Neuronal stem cell (in vitro differentiated cells): Measurements from ENCODE around the gene HDAC4.

Experiments used
- DNase-seq: peaks from one replicate; pipeline ENCODE4 v3.0.0-alpha.2; 2013; ENCODE audit warnings: low spot score
- H2AFZ ChIP-seq: one replicate; pipeline ENCODE4 v1.6.1; 2013; ENCODE audit warnings: mild to moderate bottlenecking, low read length, inconsistent platforms
- H2AK5ac ChIP-seq: 2 replicates; pipeline ENCODE4 v1.6.1; 2013; ENCODE audit warnings: low read depth, mild to moderate bottlenecking, inconsistent platforms, low read length, moderate library complexity, mixed read lengths
- H2BK120ac ChIP-seq: 2 replicates; pipeline ENCODE4 v1.6.1; 2013; ENCODE audit warnings: low read depth, mild to moderate bottlenecking, inconsistent platforms, low read length, moderate library complexity, mixed read lengths
- H2BK12ac ChIP-seq: one replicate; pipeline ENCODE4 v1.6.1; 2013; ENCODE audit warnings: low read length, inconsistent platforms
- H2BK15ac ChIP-seq: 2 replicates; pipeline ENCODE4 v1.6.1; 2013; ENCODE audit warnings: mild to moderate bottlenecking, low read length, inconsistent platforms, mixed read lengths
- H2BK5ac ChIP-seq: one replicate; pipeline ENCODE4 v1.6.1; 2013; ENCODE audit warnings: inconsistent platforms, mild to moderate bottlenecking, low read length, moderate library complexity
- H3K14ac ChIP-seq: one replicate; pipeline ENCODE4 v1.6.1; 2013; ENCODE audit warnings: low read length, inconsistent platforms
- H3K18ac ChIP-seq: 2 replicates; pipeline ENCODE4 v1.6.1; 2013; ENCODE audit warnings: low read length, inconsistent platforms
- H3K23ac ChIP-seq: 2 replicates; pipeline ENCODE4 v1.6.1; 2013; ENCODE audit warnings: low read depth, mild to moderate bottlenecking, mixed read lengths, low read length, inconsistent platforms; ENCODE audit not compliant: poor library complexity
- H3K27ac ChIP-seq: replicated peaks from 3 replicates; pipeline ENCODE4 v1.5.1; 2013; ENCODE audit warnings: low read length, inconsistent platforms
- H3K27me3 ChIP-seq, 3 experiments: 2 replicates each; pipeline ENCODE4 v1.6.1; 2013; ENCODE audit warnings: low read length in 3 of 3, mild to moderate bottlenecking in 2 of 3, inconsistent platforms in 1 of 3, low read depth in 1 of 3, mixed read lengths in 1 of 3, moderate library complexity in 1 of 3; ENCODE audit not compliant: control insufficient read depth in 3 of 3, insufficient read depth in 3 of 3
- H3K36me3 ChIP-seq, 2 donors: replicated peaks in 1 of 2; 2 replicates each; pipeline ENCODE4 v1.6.1; 2013; ENCODE audit warnings: low read length in 2 of 2; ENCODE audit not compliant: control insufficient read depth in 2 of 2, insufficient read depth in 2 of 2
- H3K4ac ChIP-seq: 2 replicates; pipeline ENCODE4 v1.6.1; 2013; ENCODE audit warnings: inconsistent platforms, mild to moderate bottlenecking, low read length, moderate library complexity
- H3K4me1 ChIP-seq, 2 donors: 1 replicate in 1 of 2; 2 replicates in 1 of 2; pipeline ENCODE4 v1.6.1; 2013; ENCODE audit warnings: low read length in 2 of 2, low read depth in 1 of 2; ENCODE audit not compliant: control insufficient read depth in 2 of 2, insufficient read depth in 1 of 2
- H3K4me2 ChIP-seq: one replicate; pipeline ENCODE4 v1.6.1; 2013; ENCODE audit warnings: mild to moderate bottlenecking, low read length, inconsistent platforms; ENCODE audit not compliant: insufficient read depth, poor library complexity, severe bottlenecking
- H3K4me3 ChIP-seq, 2 donors: 2 replicates each; pipeline ENCODE4 v1.5.1; 2013; ENCODE audit warnings: low read length in 2 of 2, mild to moderate bottlenecking in 2 of 2, inconsistent platforms in 1 of 2, moderate library complexity in 1 of 2
- H3K79me1 ChIP-seq: one replicate; pipeline ENCODE4 v1.6.1; 2013; ENCODE audit warnings: low read depth, mild to moderate bottlenecking, inconsistent platforms, low read length, moderate library complexity
- H3K9ac ChIP-seq: one replicate; pipeline ENCODE4 v1.6.1; 2013; ENCODE audit warnings: mild to moderate bottlenecking, low read depth, low read length, inconsistent platforms; ENCODE audit not compliant: poor library complexity
- H3K9me3 ChIP-seq, 2 donors: replicated peaks in 1 of 2; 2 replicates each; pipeline versions ENCODE3 to v1.6.1; 2013; ENCODE audit warnings: low read length in 2 of 2, mild to moderate bottlenecking in 2 of 2, inconsistent platforms in 1 of 2, low read depth in 1 of 2, mixed read lengths in 1 of 2, moderate library complexity in 1 of 2; ENCODE audit not compliant: control insufficient read depth in 2 of 2, insufficient read depth in 1 of 2
- H4K8ac ChIP-seq: one replicate; pipeline ENCODE4 v1.6.1; 2013; ENCODE audit warnings: low read depth, mild to moderate bottlenecking, inconsistent platforms, low read length, moderate library complexity
- H4K91ac ChIP-seq: one replicate; pipeline ENCODE4 v1.6.1; 2013; ENCODE audit warnings: low read length, low read depth, mild to moderate bottlenecking, inconsistent platforms; ENCODE audit not compliant: poor library complexity
- WGBS, 2 donors: extraction: QIAGEN DNeasy Blood & Tissue Kit; methylation state at CpG; one replicate each; pipeline ENCODE4 v1.1.7; 2013; ENCODE audit warnings: missing lambda C conversion rate in 2 of 2, mixed read lengths in 1 of 2; ENCODE audit not compliant: insufficient read length in 2 of 2, insufficient replicate concordance in 1 of 2; ENCODE audit errors: extremely low coverage in 2 of 2; 5-methylcytosine and 5-hydroxymethylcytosine counted together

The HDAC4 gene

DNA sequence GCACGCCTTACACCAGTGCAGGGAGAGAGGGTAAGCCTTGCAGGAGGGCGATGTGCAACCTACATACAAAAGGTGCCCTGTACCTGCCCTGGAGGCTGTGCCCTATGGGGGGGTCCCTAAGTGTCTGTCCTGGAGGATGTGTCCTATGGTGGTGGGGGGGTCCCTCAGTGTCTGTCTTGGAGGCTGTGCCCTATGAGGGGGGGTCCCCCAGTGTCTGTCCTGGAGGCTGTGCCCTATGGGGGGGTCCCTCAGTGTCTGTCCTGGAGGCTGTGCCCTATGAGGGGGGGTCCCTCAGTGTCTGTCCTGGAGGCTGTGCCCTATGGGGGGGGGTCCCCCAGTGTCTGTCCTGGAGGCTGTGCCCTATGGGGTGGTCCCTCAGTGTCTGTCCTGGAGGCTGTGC lies 216.6 kb downstream of the HDAC4 start:
- Histone ChIP-seq H2BK15ac (no peak overlapping the region), H3K9ac (no peak overlapping the region), H3K23ac (no peak overlapping the region), H2BK120ac (no peak overlapping the region), H3K9me3 (peaks cover 6 to 12% of the 10 kb centered on the region in 2 donors), H2BK12ac (no peak overlapping the region), H2AK5ac (no peak overlapping the region), H3K4me2 (no peak overlapping the region), H3K27ac (no peak overlapping the region), H4K8ac (no peak overlapping the region), H4K91ac (no peak overlapping the region), H3K14ac (no peak overlapping the region), H3K4me1 (peaks cover 0 to 9% of the 10 kb centered on the region in 2 donors), H2AFZ (no peak overlapping the region), H3K27me3 (no peaks in the 10 kb centered on the region), H3K79me1 (peaks cover 13% of the 10 kb centered on the region), H3K18ac (no peak overlapping the region), H3K36me3 (peaks cover 9 to 51% of the 10 kb centered on the region in 2 donors), H3K4ac (no peak overlapping the region), H2BK5ac (no peak overlapping the region), H3K4me3 (no peak overlapping the region)
- no CpG with 5 or more reads among the region's 2 CpGs for WGBS, 2 donors
- DNase-seq: no peak

DNA sequence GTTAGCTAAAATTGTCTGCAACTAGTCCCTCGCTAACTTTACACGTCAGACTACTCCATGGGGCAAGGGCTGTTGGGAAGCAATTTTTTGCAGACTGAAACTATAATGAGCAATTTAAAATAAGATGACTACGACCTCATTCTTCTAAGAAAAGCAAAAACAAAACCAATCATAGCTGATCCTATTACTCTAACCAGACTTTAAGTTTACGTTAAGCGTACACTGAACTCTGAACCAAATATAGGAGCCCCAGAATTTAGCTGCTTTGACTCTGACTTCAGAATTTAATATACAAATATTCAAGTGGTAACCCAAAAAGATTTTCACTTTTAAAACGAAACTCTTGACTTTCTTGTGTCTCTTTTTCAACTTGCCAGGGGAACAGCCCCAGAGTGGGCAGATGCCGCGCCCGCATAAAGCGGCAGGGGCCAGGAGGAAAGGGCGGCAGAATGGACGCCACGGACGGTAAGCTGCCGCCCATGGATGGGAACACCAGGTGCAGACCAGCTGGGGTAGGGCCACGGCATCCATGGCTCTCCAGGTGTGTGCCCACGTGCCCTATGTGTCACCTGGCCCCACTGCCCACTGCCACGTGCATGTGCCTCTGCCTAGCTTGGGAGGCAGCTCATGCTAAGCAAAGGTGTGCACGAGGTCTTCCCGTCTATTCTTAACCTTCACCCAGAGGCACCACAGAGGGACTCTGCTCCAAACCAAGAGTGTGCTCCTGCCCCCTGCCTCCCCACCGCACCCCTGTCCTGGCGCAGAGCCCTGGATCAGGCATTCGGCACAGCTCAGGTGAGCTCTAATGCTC lies 217.6 kb downstream of the HDAC4 start:
- H2AK5ac ChIP-seq: peak overlapping the region; percentile 73
- no peak overlapping the region for H2BK12ac ChIP-seq
- H3K79me1 ChIP-seq: peaks cover 13% of the 10 kb centered on the region
- no peaks in the 10 kb centered on the region for H3K27me3 ChIP-seq
- no peak overlapping the region for H2AFZ ChIP-seq
- no peak overlapping the region for H4K8ac ChIP-seq
- no peak overlapping the region for H3K27ac ChIP-seq
- H2BK120ac ChIP-seq: no peak overlapping the region
- H3K4me1 ChIP-seq: peaks cover 0 to 9% of the 10 kb centered on the region in 2 donors
- WGBS, 2 donors: no CpG with 5 or more reads among the region's 23 CpGs
- H3K4me2 ChIP-seq: no peak overlapping the region
- H3K4ac ChIP-seq: no peak overlapping the region
- H3K23ac ChIP-seq: peak overlapping the region; percentile 89
- H3K4me3 ChIP-seq: no peak overlapping the region
- H2BK15ac ChIP-seq: no peak overlapping the region
- H3K18ac ChIP-seq: peak overlapping the region; percentile 17
- H4K91ac ChIP-seq: no peak overlapping the region
- H3K14ac ChIP-seq: peak overlapping the region; percentile 56
- H3K9ac ChIP-seq: no peak overlapping the region
- no peak overlapping the region for H2BK5ac ChIP-seq
- no peak for DNase-seq
- H3K9me3 ChIP-seq: peaks cover 0 to 2% of the 10 kb centered on the region in 2 donors
- H3K36me3 ChIP-seq: peaks cover 2 to 42% of the 10 kb centered on the region in 2 donors

DNA sequence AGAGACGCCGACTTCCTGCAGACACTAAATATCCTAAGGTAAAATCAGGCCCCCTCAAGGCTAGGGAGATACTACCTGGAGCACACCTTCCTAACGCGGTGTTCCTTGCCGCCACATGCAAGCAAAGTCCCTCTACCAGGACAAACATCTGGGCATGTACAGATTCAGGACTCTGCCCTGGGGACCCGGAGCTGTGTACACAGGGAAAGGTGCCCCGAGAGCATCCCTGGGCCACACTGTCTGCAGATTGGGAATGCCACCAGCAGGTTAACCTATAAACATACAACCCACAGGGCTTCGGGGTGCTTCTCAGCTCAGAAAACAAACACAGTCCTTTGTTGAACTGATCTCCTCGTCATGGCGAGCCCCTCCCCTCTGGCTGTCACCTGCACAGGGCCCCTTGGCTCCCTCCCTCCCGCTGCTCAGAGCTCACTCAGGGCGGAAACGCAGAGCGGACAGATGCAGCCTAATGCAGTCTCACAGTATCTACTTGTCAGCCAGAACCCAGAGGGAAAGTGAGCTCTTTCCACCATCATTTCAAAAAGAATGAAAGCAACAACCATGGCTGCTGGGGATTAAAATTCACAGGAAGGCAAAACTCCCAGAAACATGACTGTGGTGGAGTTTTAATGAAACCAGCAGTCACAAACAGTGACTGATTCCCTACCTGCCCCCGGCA lies 218.8 kb downstream of the HDAC4 start:
- Histone ChIP-seq H3K4me1 (peaks cover 0 to 9% of the 10 kb centered on the region in 2 donors), H3K79me1 (peaks cover 13% of the 10 kb centered on the region), H3K23ac (no peak overlapping the region), H3K14ac (no peak overlapping the region), H3K27ac (no peak overlapping the region), H4K8ac (no peak overlapping the region), H3K36me3 (peaks cover 5 to 35% of the 10 kb centered on the region in 2 donors), H3K9me3 (peaks cover 0 to 3% of the 10 kb centered on the region in 2 donors), H2BK12ac (no peak overlapping the region), H3K18ac (peak overlapping the region; percentile 69), H4K91ac (no peak overlapping the region), H3K4ac (no peak overlapping the region), H3K27me3 (no peaks in the 10 kb centered on the region), H2BK15ac (no peak overlapping the region), H2BK5ac (no peak overlapping the region), H2AK5ac (no peak overlapping the region), H3K4me2 (no peak overlapping the region), H2BK120ac (no peak overlapping the region), H3K4me3 (no peak overlapping the region), H3K9ac (no peak overlapping the region), H2AFZ (no peak overlapping the region)
- WGBS, 2 donors: no CpG with 5 or more reads among the region's 15 CpGs
- no peak for DNase-seq
